NT2/D1 (cell line): Measurements from ENCODE around the gene DUSP15.
A peak's percentile ranks its signal among the peaks of the same experiment; 100 is the strongest.

Experiments
- DNase-seq: peaks from one replicate; pipeline ENCODE4 v3.0.0-alpha.2; 2011; ENCODE audit warnings: low read depth, low spot score
- H3K27me3 ChIP-seq: 2 replicates; pipeline ENCODE4 v1.6.0; 2011; ENCODE audit warnings: mild to moderate bottlenecking; ENCODE audit not compliant: insufficient read length, insufficient read depth
- H3K36me3 ChIP-seq: 2 replicates; pipeline ENCODE4 v1.6.1; 2011; ENCODE audit warnings: mild to moderate bottlenecking, low read length, mixed read lengths; ENCODE audit not compliant: insufficient read depth, insufficient read length
- H3K4me1 ChIP-seq: 2 replicates; pipeline ENCODE4 v1.5.1; 2011; ENCODE audit not compliant: insufficient read depth, insufficient read length
- H3K4me3 ChIP-seq: 2 replicates; pipeline ENCODE4 v1.5.1; 2011; ENCODE audit warnings: low read depth; ENCODE audit not compliant: insufficient read length
- H3K9ac ChIP-seq: 2 replicates; pipeline ENCODE4 v1.6.0; 2011; ENCODE audit warnings: low read depth; ENCODE audit not compliant: insufficient read length
- H3K9me3 ChIP-seq: 2 replicates; pipeline ENCODE4 v1.5.1; 2011; ENCODE audit warnings: mild to moderate bottlenecking, low read length; ENCODE audit not compliant: insufficient read depth
- SUZ12 ChIP-seq: IDR thresholded peaks from 2 replicates; pipeline ENCODE4 v1.6.1; 2011; ENCODE audit not compliant: insufficient read length, insufficient read depth; ENCODE audit errors: extremely low read depth
- YY1 ChIP-seq: IDR thresholded peaks from 2 replicates; pipeline ENCODE4 v1.6.1; 2011; ENCODE audit not compliant: insufficient read length, insufficient read depth
- ZNF274 ChIP-seq: IDR thresholded peaks from 2 replicates; pipeline ENCODE4 v1.6.1; 2011; ENCODE audit warnings: mild to moderate bottlenecking, low read depth, low read length

Gene DUSP15

DNA sequence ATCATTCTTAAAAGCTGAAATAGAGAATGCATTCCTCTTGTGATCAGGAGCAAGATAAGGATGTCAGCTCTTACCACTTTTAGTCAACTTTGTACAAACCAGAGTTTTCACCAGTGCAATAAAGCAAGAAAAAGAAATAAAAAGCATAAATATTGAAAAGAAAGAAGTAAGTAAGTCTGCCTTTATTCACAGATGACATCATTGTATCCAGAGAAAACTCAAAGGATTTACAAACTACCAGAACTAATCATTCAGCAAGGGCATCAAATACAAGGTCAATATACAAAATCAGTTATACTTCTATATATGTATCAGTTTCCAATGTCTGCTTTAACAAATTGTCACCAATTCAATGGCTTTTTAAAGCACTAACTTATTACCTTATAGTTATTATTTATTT is 13.5 kb upstream of the DUSP15 start:
- H3K4me1 ChIP-seq: no peaks in the 10 kb centered on the region
- no peak overlapping the region for H3K4me3 ChIP-seq
- TF ChIP-seq YY1 (no peak), SUZ12 (no peak), ZNF274 (no peak)
- no peak overlapping the region for H3K9ac ChIP-seq
- DNase-seq: no peak
- no peaks in the 10 kb centered on the region for H3K27me3 ChIP-seq
- no peaks in the 10 kb centered on the region for H3K36me3 ChIP-seq
- H3K9me3 ChIP-seq: no peaks in the 10 kb centered on the region

DNA sequence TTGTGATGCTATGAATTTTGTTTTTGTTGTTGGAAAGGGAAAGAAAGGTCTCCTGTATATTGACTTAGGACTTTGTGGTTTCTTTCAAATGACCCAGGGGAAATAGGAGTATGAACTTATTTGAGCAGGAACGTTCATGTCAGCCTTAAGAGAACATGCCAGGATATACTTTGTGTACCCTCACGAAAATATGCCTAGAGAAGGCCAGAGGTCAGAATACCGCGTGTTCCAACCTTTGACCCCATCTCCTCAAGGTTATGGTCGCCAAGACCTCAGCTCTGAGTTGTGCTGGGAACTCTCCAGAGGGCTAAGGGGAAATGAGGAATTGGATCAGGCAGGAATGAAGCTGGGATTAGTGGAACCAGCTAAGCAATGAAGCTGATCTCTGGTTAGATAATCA is 11.6 kb upstream of the DUSP15 start:
- Histone ChIP-seq H3K4me3 (no peak overlapping the region), H3K27me3 (no peaks in the 10 kb centered on the region), H3K9me3 (no peaks in the 10 kb centered on the region; the same call in 1 of the 2 replicates), H3K9ac (no peak overlapping the region), H3K4me1 (no peaks in the 10 kb centered on the region), H3K36me3 (no peaks in the 10 kb centered on the region)
- TF ChIP-seq YY1 (no peak), ZNF274 (no peak), SUZ12 (no peak)
- no peak for DNase-seq

GRCh38 chr20:31879143-31879987 is 9.0 kb upstream of the DUSP15 start:
- no peak for TF ChIP-seq YY1
- TF ChIP-seq ZNF274: no peak
- no peak for TF ChIP-seq SUZ12
- Histone ChIP-seq H3K9me3 (no peaks in the 10 kb centered on the region; the same call in 1 of the 2 replicates), H3K27me3 (no peaks in the 10 kb centered on the region), H3K36me3 (no peaks in the 10 kb centered on the region), H3K4me1 (no peaks in the 10 kb centered on the region), H3K9ac (peak overlapping the region; percentile 61), H3K4me3 (peak overlapping the region; percentile 61)
- peak; percentile 84 for DNase-seq

DNA sequence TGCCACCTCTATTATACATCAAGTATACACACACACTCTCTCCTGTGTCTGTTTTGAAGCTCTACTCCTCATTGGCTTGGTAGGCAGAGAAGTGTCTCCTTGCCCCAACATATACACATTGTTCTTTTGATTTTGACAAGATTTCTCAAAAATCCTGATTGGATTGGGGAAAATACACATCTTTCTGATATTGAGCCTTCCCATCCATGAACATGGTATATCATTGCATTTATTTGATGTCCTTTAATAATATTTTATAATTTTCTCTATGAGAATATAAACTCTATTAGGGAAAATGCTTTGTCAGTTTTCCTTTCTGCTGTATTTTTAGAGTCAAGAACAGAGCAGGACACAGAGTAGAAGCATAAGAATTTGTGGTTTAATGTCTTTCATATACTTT is 7.4 kb upstream of the DUSP15 start:
- H3K4me1 ChIP-seq: no peaks in the 10 kb centered on the region
- H3K9ac ChIP-seq: no peak overlapping the region
- H3K9me3 ChIP-seq: no peaks in the 10 kb centered on the region; the same call in 1 of the 2 replicates
- no peak for TF ChIP-seq SUZ12
- TF ChIP-seq YY1: no peak
- no peak for DNase-seq
- H3K36me3 ChIP-seq: no peaks in the 10 kb centered on the region
- no peak overlapping the region for H3K4me3 ChIP-seq
- H3K27me3 ChIP-seq: no peaks in the 10 kb centered on the region

GRCh38 chr20:31875671-31876070 is 5.3 kb upstream of the DUSP15 start:
- DNase-seq: no peak
- peaks cover 10% of the 10 kb centered on the region for H3K27me3 ChIP-seq
- no peaks in the 10 kb centered on the region for H3K4me1 ChIP-seq
- no peak for TF ChIP-seq ZNF274
- no peak for TF ChIP-seq YY1
- no peak for TF ChIP-seq SUZ12
- H3K36me3 ChIP-seq: no peaks in the 10 kb centered on the region
- H3K4me3 ChIP-seq: no peak overlapping the region
- no peaks in the 10 kb centered on the region; the same call in 1 of the 2 replicates for H3K9me3 ChIP-seq
- H3K9ac ChIP-seq: no peak overlapping the region

- no peaks in the 10 kb centered on the region for H3K4me1 ChIP-seq
- H3K9me3 ChIP-seq: no peaks in the 10 kb centered on the region; the same call in 1 of the 2 replicates
- no peak overlapping the region for H3K4me3 ChIP-seq
- no peak overlapping the region for H3K9ac ChIP-seq
- H3K36me3 ChIP-seq: no peaks in the 10 kb centered on the region
- no peak for DNase-seq
- TF ChIP-seq ZNF274: no peak
- no peak for TF ChIP-seq YY1
- TF ChIP-seq SUZ12: no peak
- peaks cover 33% of the 10 kb centered on the region for H3K27me3 ChIP-seq
These were observed 2.1 kb upstream of the DUSP15 start for GRCh38 chr20:31872406-31872805.

GRCh38 chr20:31871618-31871954 is 1.3 kb upstream of the DUSP15 start:
- no peak overlapping the region for H3K9ac ChIP-seq
- H3K9me3 ChIP-seq: no peaks in the 10 kb centered on the region
- no peak for TF ChIP-seq YY1
- no peak for TF ChIP-seq ZNF274
- no peak for TF ChIP-seq SUZ12
- no peaks in the 10 kb centered on the region for H3K36me3 ChIP-seq
- H3K4me3 ChIP-seq: no peak overlapping the region
- no peak for DNase-seq
- H3K27me3 ChIP-seq: peaks cover 33% of the 10 kb centered on the region
- H3K4me1 ChIP-seq: no peaks in the 10 kb centered on the region
